Stimulated activated memory B cell treated with anti-CD40 and anti-IgM and Interleukin-4, amounts not matched to agents 10 μg/mL and 1 μg/mL and 100 μg/mL, for 72 hours (primary cell): ENCODE results near the gene SIRPD.

Experiments
- ATAC-seq: fragments of 150-1000 bp; cut with Tn5 transposase; 2 replicates; pipeline ENCODE4 v1.10.0; 2021
- H3K27ac Mint-ChIP-seq: one replicate; pipeline ENCODE4 v1.8.0; 2022; ENCODE audit warnings: mild to moderate bottlenecking, mixed read lengths
- H3K27me3 Mint-ChIP-seq: one replicate; pipeline ENCODE4 v1.8.0; 2022; ENCODE audit warnings: mixed read lengths
- H3K36me3 Mint-ChIP-seq: one replicate; pipeline ENCODE4 v1.8.0; 2022; ENCODE audit warnings: mixed read lengths
- H3K4me1 Mint-ChIP-seq: one replicate; pipeline ENCODE4 v1.8.0; 2022; ENCODE audit warnings: mixed read lengths
- H3K4me3 Mint-ChIP-seq: one replicate; pipeline ENCODE4 v1.8.0; 2022; ENCODE audit warnings: mild to moderate bottlenecking, moderate library complexity, mixed read lengths
- H3K9me3 Mint-ChIP-seq: one replicate; pipeline ENCODE4 v1.8.0; 2022; ENCODE audit warnings: mixed read lengths

Gene SIRPD

DNA sequence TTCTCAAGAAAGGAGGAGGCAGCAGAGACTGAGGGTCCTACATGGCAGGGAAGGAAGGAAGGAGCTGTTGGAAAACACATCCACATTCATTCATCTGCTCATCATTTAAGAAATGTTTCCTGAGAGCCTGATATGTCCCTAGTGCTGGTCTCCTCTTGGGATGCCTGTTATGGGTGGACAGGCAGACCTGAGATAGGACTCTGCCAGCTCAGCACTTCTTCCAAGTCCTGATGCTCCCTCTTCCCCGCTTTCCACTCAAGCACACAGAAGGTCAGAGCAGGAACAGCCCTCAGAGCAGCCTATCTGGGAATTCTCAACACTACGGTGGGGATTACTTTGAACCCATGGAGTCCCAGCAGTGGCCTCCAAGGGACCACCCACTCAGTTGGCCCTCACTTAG is 8.0 kb upstream of the SIRPD start:
- Mint-ChIP-seq H3K4me3 (no peak overlapping the region), H3K9me3 (peaks cover 8% of the 10 kb centered on the region), H3K27ac (no peak overlapping the region), H3K36me3 (peaks cover 26% of the 10 kb centered on the region), H3K4me1 (peaks cover 12% of the 10 kb centered on the region), H3K27me3 (no peaks in the 10 kb centered on the region)
- ATAC-seq = no peak

DNA sequence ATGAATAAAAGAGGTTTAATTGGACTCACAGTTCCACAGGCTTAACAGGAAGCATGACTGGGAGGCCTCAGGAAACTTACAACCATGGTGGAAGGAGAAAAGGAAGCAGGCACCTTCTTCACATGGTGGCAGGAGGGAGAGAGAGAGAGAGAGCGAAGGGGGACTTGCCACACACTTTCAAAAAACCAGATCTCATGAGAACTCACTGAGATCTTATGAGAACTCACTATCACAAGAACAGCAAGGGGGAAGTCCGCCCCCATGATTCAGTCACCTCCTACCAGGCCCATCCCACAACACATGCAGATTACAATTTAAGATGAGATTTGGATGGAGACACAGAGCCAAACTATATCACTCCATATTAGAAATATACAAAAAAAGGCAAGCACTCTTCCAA is 6.1 kb upstream of the SIRPD start:
- Mint-ChIP-seq H3K4me3 (no peak overlapping the region), H3K4me1 (peaks cover 6% of the 10 kb centered on the region), H3K27ac (no peak overlapping the region), H3K9me3 (peaks cover 8% of the 10 kb centered on the region), H3K27me3 (no peaks in the 10 kb centered on the region), H3K36me3 (peaks cover 26% of the 10 kb centered on the region)
- ATAC-seq = no peak

DNA sequence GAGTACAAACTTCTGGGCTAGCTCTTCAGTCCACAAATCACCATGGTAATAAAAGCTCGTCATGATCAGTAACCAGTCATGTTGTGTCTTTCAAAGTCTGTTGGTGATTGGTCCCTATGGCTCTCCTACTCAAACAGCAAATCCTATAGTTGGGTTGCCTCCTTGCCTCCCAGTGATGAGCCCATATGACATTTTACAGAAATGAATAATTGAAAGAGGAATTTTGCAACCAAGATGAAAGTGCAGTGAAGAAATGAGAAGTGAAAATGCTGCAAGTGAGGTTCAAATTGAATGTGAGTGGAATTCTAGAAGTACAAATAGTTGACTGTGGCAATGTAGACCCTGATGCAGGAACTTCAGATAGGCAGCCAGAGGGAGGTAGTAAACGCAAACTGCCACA is 5.1 kb upstream of the SIRPD start:
- Mint-ChIP-seq H3K27me3 (no peaks in the 10 kb centered on the region), H3K4me1 (peaks cover 6% of the 10 kb centered on the region), H3K36me3 (peaks cover 26% of the 10 kb centered on the region), H3K9me3 (peaks cover 8% of the 10 kb centered on the region), H3K27ac (no peak overlapping the region), H3K4me3 (no peak overlapping the region)
- ATAC-seq = peak; percentile 50

DNA sequence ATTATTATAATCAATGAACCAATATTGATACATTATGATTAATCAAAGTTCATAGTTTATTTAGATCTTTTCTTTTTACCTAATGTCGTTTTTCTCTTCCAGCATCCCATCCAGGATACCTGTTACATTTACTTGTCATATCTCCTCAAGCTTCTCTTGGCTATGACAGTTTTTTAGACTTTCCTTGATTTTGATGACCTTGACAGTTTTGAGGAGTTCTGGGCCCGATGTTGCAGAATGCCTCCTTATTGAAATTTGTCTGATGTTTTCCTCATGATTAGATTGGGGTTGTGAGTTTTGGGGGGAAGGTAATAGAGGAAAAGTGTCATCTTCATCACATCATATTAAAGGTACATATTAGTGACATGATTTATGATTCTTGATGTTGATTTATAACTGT is 3.8 kb upstream of the SIRPD start:
- no peak for ATAC-seq
- Mint-ChIP-seq H3K4me1 (peaks cover 6% of the 10 kb centered on the region), H3K9me3 (peaks cover 8% of the 10 kb centered on the region), H3K27ac (no peak overlapping the region), H3K4me3 (no peak overlapping the region), H3K36me3 (peaks cover 26% of the 10 kb centered on the region), H3K27me3 (no peaks in the 10 kb centered on the region)

DNA sequence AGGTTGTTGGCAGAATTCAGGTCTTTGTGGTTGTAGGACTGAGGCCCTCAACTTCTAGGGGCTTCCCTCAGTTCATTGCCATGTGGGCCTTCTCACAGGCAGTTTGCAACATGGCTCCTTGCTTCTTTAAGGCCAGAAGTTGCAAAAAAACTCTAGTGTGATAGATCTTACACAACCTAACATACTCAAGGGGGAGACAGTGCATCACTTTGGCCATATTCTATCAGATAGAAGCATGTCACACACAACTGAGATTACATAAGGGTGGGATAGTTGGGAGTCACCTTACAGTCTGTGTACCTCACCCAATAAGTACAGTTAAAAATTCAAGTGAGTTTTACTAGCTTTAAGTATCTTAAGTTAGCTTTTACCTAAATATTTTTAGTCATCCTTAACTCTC is 1.6 kb downstream of the SIRPD start:
- no peak for ATAC-seq
- Mint-ChIP-seq H3K27me3 (no peaks in the 10 kb centered on the region), H3K9me3 (peaks cover 3% of the 10 kb centered on the region), H3K4me1 (no peaks in the 10 kb centered on the region), H3K4me3 (no peak overlapping the region), H3K27ac (no peak overlapping the region), H3K36me3 (no peaks in the 10 kb centered on the region)

DNA sequence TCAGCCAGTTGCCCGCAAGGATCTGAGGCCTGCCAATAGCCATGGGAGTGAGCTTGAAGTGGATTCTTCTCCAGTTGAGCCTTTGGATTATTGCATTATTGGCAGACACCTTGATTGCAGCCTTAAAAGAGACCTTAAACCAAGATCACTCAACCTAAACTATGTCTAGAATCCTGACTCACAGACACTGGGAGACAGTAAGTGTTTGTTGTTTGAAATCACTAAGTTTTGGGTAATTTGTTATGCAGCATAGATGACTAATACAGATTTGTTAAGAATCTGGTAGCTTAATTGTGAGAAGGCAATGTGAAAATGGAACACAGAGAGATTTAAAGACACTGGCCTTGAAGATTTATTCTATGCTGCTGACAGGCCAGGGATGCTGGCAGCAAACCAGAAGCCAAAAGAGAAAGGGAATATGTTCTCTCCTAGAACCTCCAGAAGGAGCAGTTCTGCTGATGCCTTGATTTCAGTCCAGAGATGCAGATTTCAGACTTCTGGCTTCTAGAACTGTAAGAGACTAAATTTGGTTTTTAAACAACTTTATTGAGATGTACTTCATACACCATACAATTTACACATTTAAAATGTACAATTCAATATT is 17.6 kb downstream of the SIRPD start:
- Mint-ChIP-seq H3K4me1 (peaks cover 44% of the 10 kb centered on the region), H3K9me3 (no peaks in the 10 kb centered on the region), H3K27ac (no peak overlapping the region), H3K36me3 (no peaks in the 10 kb centered on the region), H3K27me3 (no peaks in the 10 kb centered on the region), H3K4me3 (no peak overlapping the region)
- ATAC-seq = no peak

DNA sequence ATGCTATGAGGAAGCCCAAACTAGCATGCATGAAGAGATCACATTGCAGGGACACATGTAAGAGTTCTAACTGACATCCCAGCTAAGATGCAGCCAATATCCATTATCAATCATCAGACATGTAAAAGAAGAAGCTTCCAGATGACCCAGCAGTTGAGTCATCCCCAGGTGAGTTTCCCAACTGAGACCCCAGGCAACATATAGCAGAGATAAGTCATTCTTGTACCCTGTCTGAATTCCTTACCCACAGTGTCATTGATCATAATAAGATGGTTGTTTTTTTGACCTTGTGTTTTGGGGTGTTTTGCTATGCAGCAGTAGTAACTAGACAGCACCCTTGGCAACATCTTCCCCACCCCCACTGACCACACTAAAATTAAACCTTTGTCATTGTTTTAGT is 18.9 kb downstream of the SIRPD start:
- no peaks in the 10 kb centered on the region for H3K9me3 Mint-ChIP-seq
- H3K27ac Mint-ChIP-seq = peak overlapping the region; percentile 68
- H3K27me3 Mint-ChIP-seq = no peaks in the 10 kb centered on the region
- H3K4me3 Mint-ChIP-seq = no peak overlapping the region
- peaks cover 46% of the 10 kb centered on the region for H3K4me1 Mint-ChIP-seq
- H3K36me3 Mint-ChIP-seq = no peaks in the 10 kb centered on the region
- no peak for ATAC-seq

DNA sequence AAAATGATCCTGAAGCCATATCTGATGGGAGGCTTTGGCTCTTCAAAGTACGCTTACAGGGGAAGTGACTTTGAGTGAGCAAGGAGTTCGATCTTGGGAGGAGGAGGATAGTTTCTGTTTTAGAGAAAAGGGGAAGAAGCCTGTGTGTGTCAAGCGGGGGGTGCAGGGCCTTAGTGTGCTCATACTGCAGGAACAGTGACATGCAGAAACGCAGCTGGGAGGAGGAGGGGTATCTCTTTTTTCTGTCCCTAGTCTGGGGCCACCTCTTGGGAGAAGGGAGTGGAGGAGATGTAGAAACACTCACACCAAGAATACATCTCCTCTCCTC is 19.8 kb downstream of the SIRPD start:
- peak; percentile 81 for ATAC-seq
- peak overlapping the region; percentile 2 for H3K4me3 Mint-ChIP-seq
- H3K36me3 Mint-ChIP-seq = no peaks in the 10 kb centered on the region
- peaks cover 40% of the 10 kb centered on the region for H3K4me1 Mint-ChIP-seq
- no peaks in the 10 kb centered on the region for H3K9me3 Mint-ChIP-seq
- H3K27me3 Mint-ChIP-seq = no peaks in the 10 kb centered on the region
- peak overlapping the region; percentile 68 for H3K27ac Mint-ChIP-seq

DNA sequence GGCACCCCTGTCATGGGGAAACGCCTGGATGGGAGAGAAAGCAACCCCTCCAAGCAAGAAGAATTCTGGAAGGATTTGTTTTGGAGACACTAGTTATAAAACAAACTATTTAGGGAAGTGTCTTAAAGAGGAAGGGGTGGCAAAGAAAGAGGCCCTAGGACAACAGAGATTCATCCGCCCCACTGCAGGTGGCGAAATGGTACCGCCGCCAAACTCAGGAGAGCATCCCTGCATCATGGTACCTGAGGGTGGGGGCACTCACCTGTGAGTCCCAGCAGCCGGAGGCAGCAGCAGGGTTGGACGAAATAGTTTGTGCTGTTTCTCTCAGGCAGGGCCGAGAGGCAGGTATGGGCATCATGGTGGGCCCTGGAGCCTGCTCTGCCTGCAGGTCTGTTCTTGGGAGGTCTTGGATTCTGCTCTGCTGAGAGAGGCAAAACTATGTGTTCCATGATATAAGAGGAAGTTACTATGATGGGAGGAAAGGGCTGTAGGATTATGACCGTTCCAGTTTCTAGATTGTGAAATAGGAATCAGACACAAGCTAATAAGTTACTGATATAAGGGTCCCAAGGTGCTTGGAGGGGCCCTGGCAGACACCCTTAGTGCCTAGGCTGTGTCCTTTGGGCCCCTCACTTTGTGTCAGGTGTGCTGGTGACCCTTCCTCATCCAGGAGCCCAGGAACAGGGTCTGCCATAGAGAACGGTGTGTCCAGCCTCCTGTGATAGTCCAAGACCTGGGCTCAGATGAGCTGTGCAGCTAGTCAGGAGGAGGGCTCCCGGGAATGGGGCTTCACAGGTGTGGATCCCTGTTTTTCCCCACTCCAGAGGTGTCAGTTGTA is 20.4 kb downstream of the SIRPD start:
- peaks cover 40% of the 10 kb centered on the region for H3K4me1 Mint-ChIP-seq
- H3K9me3 Mint-ChIP-seq = no peaks in the 10 kb centered on the region
- H3K36me3 Mint-ChIP-seq = no peaks in the 10 kb centered on the region
- peak overlapping the region; percentile 42 for H3K4me3 Mint-ChIP-seq
- peak; percentile 25 for ATAC-seq
- no peaks in the 10 kb centered on the region for H3K27me3 Mint-ChIP-seq
- H3K27ac Mint-ChIP-seq = peak overlapping the region; percentile 68

DNA sequence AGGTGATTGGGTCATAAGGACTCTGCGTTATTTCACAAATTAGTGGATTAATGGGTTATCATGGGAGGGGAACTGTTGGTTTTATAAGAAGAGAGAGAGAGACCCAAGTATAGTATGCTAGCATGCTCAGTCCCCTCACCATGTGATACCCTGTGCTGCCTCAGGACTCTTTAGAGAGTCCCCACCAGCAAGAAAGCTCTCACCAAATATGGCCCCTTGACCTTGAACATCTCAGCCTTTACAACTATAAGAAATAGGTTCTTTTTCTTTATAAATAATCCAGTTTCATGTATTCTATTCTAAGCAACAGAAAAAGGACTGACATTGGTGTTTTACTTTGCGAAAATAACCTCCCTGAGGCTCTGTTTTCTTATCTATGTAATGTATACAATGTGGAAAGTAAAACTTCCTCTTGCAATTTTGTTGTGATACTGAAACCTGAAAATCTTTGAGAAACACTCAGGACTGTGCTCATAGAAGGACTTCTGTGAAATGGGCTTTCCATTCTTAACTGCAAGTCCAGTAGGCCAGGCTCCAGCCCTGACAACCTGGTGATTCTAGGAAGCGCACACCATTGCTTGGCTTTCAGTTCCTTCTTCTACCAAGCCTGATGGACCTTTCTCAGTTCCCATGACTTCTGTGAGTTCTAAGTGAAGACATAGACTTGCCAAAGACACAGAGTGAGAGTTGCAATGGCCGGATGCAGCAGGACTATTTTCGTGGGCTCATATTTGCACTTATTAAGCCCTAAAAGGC is 21.9 kb downstream of the SIRPD start:
- H3K27ac Mint-ChIP-seq = peak overlapping the region; percentile 68
- H3K9me3 Mint-ChIP-seq = no peaks in the 10 kb centered on the region
- no peaks in the 10 kb centered on the region for H3K36me3 Mint-ChIP-seq

DNA sequence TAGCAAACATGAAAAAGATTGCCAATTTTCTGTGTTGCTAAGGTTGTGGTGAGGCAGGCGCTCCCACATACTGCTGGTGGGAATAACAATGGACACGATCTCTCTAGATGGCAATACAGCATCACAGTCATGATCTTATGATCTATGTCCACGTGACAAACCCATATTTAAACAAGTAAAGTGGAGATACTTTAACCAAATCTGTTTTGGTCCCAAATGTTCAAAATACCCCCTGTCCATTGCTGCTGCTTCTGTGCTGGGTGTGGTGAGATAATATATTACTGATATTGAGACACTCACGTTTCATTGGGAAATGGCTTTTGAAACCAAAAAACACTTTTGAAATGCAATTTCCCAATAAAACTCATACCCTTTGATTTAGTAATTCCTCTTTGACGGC is 23.0 kb downstream of the SIRPD start:
- Mint-ChIP-seq H3K27me3 (no peaks in the 10 kb centered on the region), H3K36me3 (no peaks in the 10 kb centered on the region), H3K27ac (no peak overlapping the region), H3K4me1 (peaks cover 40% of the 10 kb centered on the region), H3K4me3 (no peak overlapping the region), H3K9me3 (no peaks in the 10 kb centered on the region)
- ATAC-seq = no peak

More for the DNA sequence above, 21.9 kb downstream of the SIRPD start:
- Mint-ChIP-seq H3K4me1 (peaks cover 40% of the 10 kb centered on the region), H3K4me3 (no peak overlapping the region), H3K27me3 (no peaks in the 10 kb centered on the region)
- ATAC-seq = peak; percentile 90

DNA sequence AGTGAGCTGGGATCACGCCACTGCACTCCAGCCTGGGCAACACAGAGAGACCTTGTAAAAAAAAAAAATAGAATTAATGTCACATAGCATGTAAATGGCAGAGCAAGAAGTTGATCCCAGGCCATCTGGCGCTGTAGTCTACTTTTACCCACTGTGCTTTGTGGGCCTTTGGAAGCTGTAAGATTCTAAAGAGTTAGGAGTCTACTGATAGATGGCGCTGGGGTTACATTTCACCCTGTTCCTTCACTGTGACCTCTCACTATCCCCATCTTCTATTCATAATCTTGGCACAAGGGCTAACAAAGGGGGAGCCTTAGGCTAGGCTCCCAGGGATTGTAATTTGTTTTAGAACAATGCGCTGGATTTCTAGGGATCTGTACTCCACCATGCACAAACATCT is 24.4 kb downstream of the SIRPD start:
- Mint-ChIP-seq H3K36me3 (no peaks in the 10 kb centered on the region), H3K27ac (no peak overlapping the region), H3K27me3 (no peaks in the 10 kb centered on the region), H3K4me3 (no peak overlapping the region), H3K9me3 (peaks cover 3% of the 10 kb centered on the region), H3K4me1 (peaks cover 33% of the 10 kb centered on the region)
- ATAC-seq = no peak

DNA sequence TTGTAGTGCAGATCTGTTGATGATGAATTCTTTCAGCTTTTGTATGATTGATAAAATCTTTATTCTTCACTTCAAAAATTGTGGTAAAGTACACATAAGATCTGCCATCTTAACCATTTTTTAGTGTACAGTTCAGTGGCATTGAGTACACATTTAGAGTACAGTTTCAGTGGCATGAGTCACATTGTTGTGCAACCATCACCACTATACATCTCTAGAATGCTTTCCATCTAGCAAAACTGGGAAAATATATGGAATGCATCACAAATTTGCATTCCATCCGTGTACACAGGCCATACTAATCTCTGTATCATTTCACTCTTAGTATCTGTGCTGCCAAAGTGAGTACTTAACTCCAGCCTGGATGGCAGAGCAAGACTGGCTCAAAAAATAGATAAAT is 28.7 kb downstream of the SIRPD start:
- H3K27ac Mint-ChIP-seq = no peak overlapping the region
- no peak for ATAC-seq
- no peaks in the 10 kb centered on the region for H3K36me3 Mint-ChIP-seq
- H3K4me3 Mint-ChIP-seq = no peak overlapping the region
- H3K9me3 Mint-ChIP-seq = peaks cover 3% of the 10 kb centered on the region
- peaks cover 15% of the 10 kb centered on the region for H3K4me1 Mint-ChIP-seq
- no peaks in the 10 kb centered on the region for H3K27me3 Mint-ChIP-seq

DNA sequence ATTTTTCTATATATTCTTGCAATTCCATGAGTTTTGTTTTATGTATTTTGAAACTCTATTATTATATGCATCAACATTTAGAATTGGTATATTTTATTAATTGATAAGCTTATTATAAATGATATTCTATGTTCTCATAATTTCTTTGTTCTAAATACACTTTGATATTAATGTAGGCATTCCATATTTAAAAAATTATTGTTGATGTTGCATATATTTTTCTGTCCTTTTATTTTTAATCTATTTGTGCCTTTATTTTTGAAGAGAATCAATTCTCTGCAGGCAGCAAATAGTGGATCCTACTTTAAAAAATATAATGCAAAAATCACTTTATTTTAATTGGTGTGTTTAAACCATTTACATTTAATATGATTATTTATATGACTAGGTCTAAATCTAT is 29.6 kb downstream of the SIRPD start:
- peaks cover 3% of the 10 kb centered on the region for H3K9me3 Mint-ChIP-seq
- ATAC-seq = no peak
- H3K36me3 Mint-ChIP-seq = no peaks in the 10 kb centered on the region
- H3K4me1 Mint-ChIP-seq = peaks cover 15% of the 10 kb centered on the region
- no peak overlapping the region for H3K4me3 Mint-ChIP-seq
- no peaks in the 10 kb centered on the region for H3K27me3 Mint-ChIP-seq
- H3K27ac Mint-ChIP-seq = no peak overlapping the region

DNA sequence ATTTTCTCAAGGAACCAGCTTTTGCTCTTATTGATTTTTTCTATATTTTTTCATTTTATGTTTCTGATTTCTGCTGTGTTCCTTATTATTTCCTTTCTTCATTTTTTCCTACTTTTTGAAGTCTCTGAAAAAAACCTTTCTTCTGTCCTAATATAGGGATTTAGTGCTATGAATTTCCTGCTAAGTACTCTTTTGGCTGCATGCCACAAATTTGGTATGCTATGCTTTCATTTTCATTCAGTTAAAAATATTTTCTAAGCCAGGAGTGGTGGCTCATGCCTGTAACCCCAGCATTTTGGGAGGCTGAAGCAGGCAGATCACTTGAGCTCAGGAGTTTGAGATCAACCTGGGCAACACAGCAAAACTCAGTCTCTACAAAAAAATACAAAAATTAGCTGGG is 30.6 kb downstream of the SIRPD start:
- Mint-ChIP-seq H3K27ac (no peak overlapping the region), H3K4me1 (peaks cover 16% of the 10 kb centered on the region), H3K36me3 (no peaks in the 10 kb centered on the region), H3K4me3 (no peak overlapping the region), H3K9me3 (peaks cover 3% of the 10 kb centered on the region), H3K27me3 (peaks cover 6% of the 10 kb centered on the region)
- no peak for ATAC-seq

DNA sequence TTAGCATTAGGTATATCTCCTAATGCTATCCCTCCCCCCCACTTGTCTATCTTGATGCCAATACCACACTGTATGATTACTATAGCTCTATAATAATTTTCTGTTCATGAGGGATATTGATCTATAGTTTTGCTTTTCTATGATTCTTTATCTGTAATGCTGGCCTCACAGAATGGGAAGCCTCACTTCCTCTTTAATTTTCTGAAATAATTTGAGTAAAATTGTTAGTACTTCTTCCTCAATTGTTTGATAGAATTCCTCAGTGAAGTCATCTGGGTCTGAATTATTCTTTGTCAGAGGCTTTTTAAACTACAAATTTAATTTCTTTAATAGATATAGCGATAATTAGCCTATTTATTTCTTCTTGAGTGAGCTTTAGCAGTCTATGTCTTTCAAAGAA is 31.2 kb downstream of the SIRPD start:
- Mint-ChIP-seq H3K9me3 (peaks cover 3% of the 10 kb centered on the region), H3K27me3 (peaks cover 12% of the 10 kb centered on the region), H3K36me3 (no peaks in the 10 kb centered on the region), H3K4me1 (peaks cover 22% of the 10 kb centered on the region), H3K4me3 (no peak overlapping the region), H3K27ac (no peak overlapping the region)
- ATAC-seq = no peak
